Progenitor cell of endocrine pancreas (in vitro differentiated cells): ENCODE data around the gene GPRC5C. TPM values are rescaled to one million over a fixed set of nuclear protein-coding genes. Genes with fewer than 3 reads are reported as not detected.
"Not testable (repeated sequence)": the region's sequence is repeated elsewhere in the genome, so short reads cannot be mapped to it uniquely, and the experiment has no call there.

Experiments
- DNase-seq: peaks from one replicate; pipeline ENCODE4 v3.0.0; 2021; ENCODE audit warnings: low spot score; ENCODE audit not compliant: unreplicated experiment
- H3K27ac Mint-ChIP-seq: 2 replicates; pipeline ENCODE4 v1.8.0; 2021; ENCODE audit warnings: mild to moderate bottlenecking, moderate library complexity, mixed read lengths
- H3K27me3 Mint-ChIP-seq: 2 replicates; pipeline ENCODE4 v1.8.0; 2021; ENCODE audit warnings: mixed read lengths
- H3K36me3 Mint-ChIP-seq: 2 replicates; pipeline ENCODE4 v1.8.0; 2022; ENCODE audit warnings: mixed read lengths; ENCODE audit not compliant: insufficient read depth
- H3K4me1 Mint-ChIP-seq: 2 replicates; pipeline ENCODE4 v1.8.0; 2021; ENCODE audit warnings: low read depth, mixed read lengths
- H3K4me3 Mint-ChIP-seq: 2 replicates; pipeline ENCODE4 v1.8.0; 2021; ENCODE audit warnings: low read depth, mild to moderate bottlenecking, moderate library complexity, mixed read lengths
- H3K9me3 Mint-ChIP-seq: 2 replicates; pipeline ENCODE4 v1.8.0; 2021; ENCODE audit warnings: low read depth, mixed read lengths
- CTCF ChIP-seq: fragments of 200-600 bp; sonication (generic); IDR thresholded peaks from one replicate; pipeline ENCODE4 v1.5.0; 2021; ENCODE audit warnings: antibody characterized with exemption, mild to moderate bottlenecking; ENCODE audit not compliant: unreplicated experiment
- total RNA-seq: library from RNA; stranded (reverse); gene quantifications from 2 replicates; pipeline ENCODE4 v1.2.1, GENCODE V29; 2021

GPRC5C gene
- total RNA-seq, 1 donor from 2014 or later, result 207 TPM

GRCh38 chr17:74403512-74404137, 28.3 kb upstream of the GPRC5C start:
- no peak for DNase-seq
- Mint-ChIP-seq H3K27me3 (peaks cover 9% of the 10 kb centered on the region), H3K36me3 (no peaks in the 10 kb centered on the region), H3K4me1 (peaks cover 15% of the 10 kb centered on the region), H3K27ac (peak overlapping the region; percentile 45), H3K9me3 (no peaks in the 10 kb centered on the region), H3K4me3 (no peak overlapping the region)
- no peak for TF ChIP-seq CTCF

GRCh38 chr17:74404218-74404617, 27.7 kb upstream of the GPRC5C start:
- Mint-ChIP-seq H3K9me3 (no peaks in the 10 kb centered on the region), H3K4me1 (peaks cover 18% of the 10 kb centered on the region), H3K4me3 (no peak overlapping the region), H3K36me3 (no peaks in the 10 kb centered on the region), H3K27ac (no peak overlapping the region), H3K27me3 (peaks cover 9% of the 10 kb centered on the region)
- no peak for DNase-seq
- no peak for TF ChIP-seq CTCF

GRCh38 chr17:74404789-74405188, 27.1 kb upstream of the GPRC5C start:
- no peak overlapping the region for H3K27ac Mint-ChIP-seq

DNA sequence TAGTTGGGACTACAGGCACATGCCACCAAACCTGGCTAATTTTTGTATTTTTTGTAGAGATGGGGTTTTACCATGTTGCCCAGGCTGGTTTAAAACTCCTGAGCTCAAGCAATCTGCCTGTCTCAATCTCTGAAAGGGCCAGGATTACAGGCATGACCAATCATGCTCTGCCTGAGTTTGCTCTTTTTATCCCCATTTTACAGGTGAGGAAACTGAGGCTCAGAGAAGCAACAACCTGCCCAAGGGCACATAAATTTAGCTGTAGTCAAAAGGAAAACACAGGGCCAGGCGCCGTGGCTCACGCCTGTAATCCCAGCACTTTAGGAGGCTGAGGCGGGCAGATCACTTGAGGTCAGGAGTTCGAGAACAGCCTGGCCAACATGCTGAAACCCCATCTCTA, 26.6 kb upstream of the GPRC5C start:
- H3K36me3 Mint-ChIP-seq, DNase-seq, H3K27ac Mint-ChIP-seq, H3K9me3 Mint-ChIP-seq, H3K4me3 Mint-ChIP-seq, H3K27me3 Mint-ChIP-seq: not testable (repeated sequence)
- peaks cover 18% of the 10 kb centered on the region for H3K4me1 Mint-ChIP-seq

More at GRCh38 chr17:74404789-74405188, 27.1 kb upstream of the GPRC5C start:
- TF ChIP-seq CTCF, result no peak
- Mint-ChIP-seq H3K27me3 (peaks cover 9% of the 10 kb centered on the region), H3K36me3 (no peaks in the 10 kb centered on the region), H3K9me3 (no peaks in the 10 kb centered on the region), H3K4me3 (no peak overlapping the region), H3K4me1 (peaks cover 18% of the 10 kb centered on the region)
- no peak for DNase-seq

DNA sequence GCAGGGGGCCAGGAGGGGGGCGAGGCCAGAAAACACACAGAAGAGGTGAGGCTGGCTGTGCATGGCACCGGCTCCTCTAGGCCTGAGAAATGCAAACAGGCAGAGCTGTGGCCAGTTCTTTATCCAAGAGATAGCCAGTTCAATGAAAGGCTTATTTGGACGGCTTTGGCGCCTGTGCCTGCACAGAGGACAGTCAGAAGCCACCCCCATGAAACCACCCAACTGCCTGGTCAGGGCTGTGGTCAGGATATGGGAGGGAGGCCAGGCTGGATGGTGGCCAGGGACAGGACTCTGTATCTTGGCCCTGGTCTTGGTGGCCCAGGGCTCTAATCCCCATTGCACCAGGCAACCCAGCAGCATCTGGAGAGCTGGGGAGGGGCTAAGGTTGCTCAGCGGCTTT, 24.5 kb upstream of the GPRC5C start:
- no peak for TF ChIP-seq CTCF
- Mint-ChIP-seq H3K27ac (no peak overlapping the region), H3K36me3 (no peaks in the 10 kb centered on the region), H3K9me3 (peaks cover 5% of the 10 kb centered on the region), H3K4me1 (peaks cover 18% of the 10 kb centered on the region), H3K27me3 (peaks cover 3% of the 10 kb centered on the region), H3K4me3 (no peak overlapping the region)
- DNase-seq, result no peak

GRCh38 chr17:74408262-74408661, 23.6 kb upstream of the GPRC5C start:
- no peak for DNase-seq
- Mint-ChIP-seq H3K4me1 (peaks cover 18% of the 10 kb centered on the region), H3K9me3 (peaks cover 5% of the 10 kb centered on the region), H3K4me3 (no peak overlapping the region), H3K27ac (no peak overlapping the region), H3K36me3 (no peaks in the 10 kb centered on the region), H3K27me3 (peaks cover 3% of the 10 kb centered on the region)
- no peak for TF ChIP-seq CTCF
